ENCODE measurements around the gene VPS37B. TPM values are rescaled to one million over a fixed set of nuclear protein-coding genes. Genes with fewer than 3 reads are reported as not detected.

The VPS37B gene
- total RNA-seq, 3 donors from 2014 or later = 11.9 to 20.3 (median 18.4) TPM

GRCh38 chr12:122850695-122851350 lies 45.1 kb downstream of the VPS37B start:
- no peaks in the 10 kb centered on the region for H3K4me1 Mint-ChIP-seq (ENCODE audit: low read depth)
- ATAC-seq (no peak), DNase-seq (no peak)
- peaks cover 11% of the 10 kb centered on the region for H3K36me3 Mint-ChIP-seq (ENCODE audit: insufficient read depth)
- no peaks in the 10 kb centered on the region for H3K27me3 Mint-ChIP-seq (ENCODE audit: low read depth)
- no peaks in the 10 kb centered on the region for H3K9me3 Mint-ChIP-seq
- no peak overlapping the region for H3K4me3 Mint-ChIP-seq

- no peak for DNase-seq
- Mint-ChIP-seq H3K9me3 (no peaks in the 10 kb centered on the region), H3K27me3 (ENCODE audit: low read depth) (no peaks in the 10 kb centered on the region)
These were observed 45.9 kb downstream of the VPS37B start for GRCh38 chr12:122850048-122850445.

GRCh38 chr12:122849352-122850047 lies 46.4 kb downstream of the VPS37B start:
- H3K27me3 Mint-ChIP-seq (ENCODE audit: low read depth) = no peaks in the 10 kb centered on the region
- H3K9me3 Mint-ChIP-seq = no peaks in the 10 kb centered on the region
- peaks cover 11% of the 10 kb centered on the region for H3K36me3 Mint-ChIP-seq (ENCODE audit: insufficient read depth)
- H3K4me3 Mint-ChIP-seq = no peak overlapping the region
- ATAC-seq (no peak), DNase-seq (no peak)
- H3K4me1 Mint-ChIP-seq (ENCODE audit: low read depth) = no peaks in the 10 kb centered on the region

More at GRCh38 chr12:122850048-122850445, 45.9 kb downstream of the VPS37B start:
- Mint-ChIP-seq H3K4me1 (ENCODE audit: low read depth) (no peaks in the 10 kb centered on the region), H3K36me3 (ENCODE audit: insufficient read depth) (peaks cover 11% of the 10 kb centered on the region), H3K4me3 (no peak overlapping the region)
- ATAC-seq = no peak

GRCh38 chr12:122848471-122849351 lies 47.2 kb downstream of the VPS37B start:
- no peak overlapping the region for H3K4me3 Mint-ChIP-seq
- no peaks in the 10 kb centered on the region for H3K4me1 Mint-ChIP-seq (ENCODE audit: low read depth)
- DNase-seq = no peak
- no peak for ATAC-seq
- H3K9me3 Mint-ChIP-seq = no peaks in the 10 kb centered on the region
- peaks cover 11% of the 10 kb centered on the region for H3K36me3 Mint-ChIP-seq (ENCODE audit: insufficient read depth)
- H3K27me3 Mint-ChIP-seq (ENCODE audit: low read depth) = no peaks in the 10 kb centered on the region

GRCh38 chr12:122847921-122848421 lies 48.0 kb downstream of the VPS37B start:
- H3K4me1 Mint-ChIP-seq (ENCODE audit: low read depth) = no peaks in the 10 kb centered on the region
- no peak for ATAC-seq
- no peaks in the 10 kb centered on the region for H3K27me3 Mint-ChIP-seq (ENCODE audit: low read depth)

GRCh38 chr12:122847516-122847836 lies 48.4 kb downstream of the VPS37B start:
- no peak for DNase-seq
- peaks cover 9% of the 10 kb centered on the region for H3K36me3 Mint-ChIP-seq (ENCODE audit: insufficient read depth)
- no peak overlapping the region for H3K4me3 Mint-ChIP-seq
- H3K9me3 Mint-ChIP-seq = no peaks in the 10 kb centered on the region
- H3K4me1 Mint-ChIP-seq (ENCODE audit: low read depth) = no peaks in the 10 kb centered on the region
- no peak for ATAC-seq
- H3K27me3 Mint-ChIP-seq (ENCODE audit: low read depth) = no peaks in the 10 kb centered on the region

More at GRCh38 chr12:122847921-122848421, 48.0 kb downstream of the VPS37B start:
- no peak for DNase-seq
- peaks cover 11% of the 10 kb centered on the region for H3K36me3 Mint-ChIP-seq (ENCODE audit: insufficient read depth)
- H3K4me3 Mint-ChIP-seq = no peak overlapping the region
- no peaks in the 10 kb centered on the region for H3K9me3 Mint-ChIP-seq

- H3K4me3 Mint-ChIP-seq = no peak overlapping the region
- ATAC-seq = no peak
- no peak for DNase-seq
- H3K27me3 Mint-ChIP-seq (ENCODE audit: low read depth) = no peaks in the 10 kb centered on the region
- peaks cover 2% of the 10 kb centered on the region for H3K4me1 Mint-ChIP-seq (ENCODE audit: low read depth)
- H3K9me3 Mint-ChIP-seq = no peaks in the 10 kb centered on the region
- H3K36me3 Mint-ChIP-seq (ENCODE audit: insufficient read depth) = peaks cover 7% of the 10 kb centered on the region
These were observed 49.1 kb downstream of the VPS37B start for GRCh38 chr12:122846622-122847515.

GRCh38 chr12:122845865-122846621 lies 49.9 kb downstream of the VPS37B start:
- Mint-ChIP-seq H3K4me3 (no peak overlapping the region), H3K4me1 (ENCODE audit: low read depth) (peaks cover 5% of the 10 kb centered on the region), H3K36me3 (ENCODE audit: insufficient read depth) (peaks cover 7% of the 10 kb centered on the region), H3K27me3 (ENCODE audit: low read depth) (no peaks in the 10 kb centered on the region), H3K9me3 (no peaks in the 10 kb centered on the region)
- ATAC-seq (no peak), DNase-seq (no peak)

- no peaks in the 10 kb centered on the region for H3K9me3 Mint-ChIP-seq
- H3K36me3 Mint-ChIP-seq (ENCODE audit: insufficient read depth) = peaks cover 7% of the 10 kb centered on the region
- H3K27me3 Mint-ChIP-seq (ENCODE audit: low read depth) = no peaks in the 10 kb centered on the region
- peaks cover 9% of the 10 kb centered on the region for H3K4me1 Mint-ChIP-seq (ENCODE audit: low read depth)
- no peak for ATAC-seq
- DNase-seq = no peak
- no peak overlapping the region for H3K4me3 Mint-ChIP-seq
These were observed 50.7 kb downstream of the VPS37B start for GRCh38 chr12:122845041-122845864.

GRCh38 chr12:122844366-122844971 lies 51.5 kb downstream of the VPS37B start:
- Mint-ChIP-seq H3K4me1 (ENCODE audit: low read depth) (peaks cover 11% of the 10 kb centered on the region), H3K9me3 (no peaks in the 10 kb centered on the region), H3K27me3 (ENCODE audit: low read depth) (no peaks in the 10 kb centered on the region), H3K36me3 (ENCODE audit: insufficient read depth) (peaks cover 3% of the 10 kb centered on the region), H3K4me3 (no peak overlapping the region)
- ATAC-seq (no peak), DNase-seq (no peak)

- H3K4me3 Mint-ChIP-seq = no peak overlapping the region
- no peaks in the 10 kb centered on the region for H3K36me3 Mint-ChIP-seq (ENCODE audit: insufficient read depth)
- no peak for ATAC-seq
These were observed 52.5 kb downstream of the VPS37B start for GRCh38 chr12:122843455-122843854.

More at GRCh38 chr12:122843455-122843854, 52.5 kb downstream of the VPS37B start:
- DNase-seq = no peak
- Mint-ChIP-seq H3K27me3 (ENCODE audit: low read depth) (no peaks in the 10 kb centered on the region), H3K9me3 (no peaks in the 10 kb centered on the region), H3K4me1 (ENCODE audit: low read depth) (peaks cover 18% of the 10 kb centered on the region)

All from activated T-cell treated with anti-CD3 and anti-CD28 coated beads, Interleukin-2, amount 50 U/mL, for 4 hours (primary cell).